ENCODE data around the gene SIX3.

Gene SIX3

DNA sequence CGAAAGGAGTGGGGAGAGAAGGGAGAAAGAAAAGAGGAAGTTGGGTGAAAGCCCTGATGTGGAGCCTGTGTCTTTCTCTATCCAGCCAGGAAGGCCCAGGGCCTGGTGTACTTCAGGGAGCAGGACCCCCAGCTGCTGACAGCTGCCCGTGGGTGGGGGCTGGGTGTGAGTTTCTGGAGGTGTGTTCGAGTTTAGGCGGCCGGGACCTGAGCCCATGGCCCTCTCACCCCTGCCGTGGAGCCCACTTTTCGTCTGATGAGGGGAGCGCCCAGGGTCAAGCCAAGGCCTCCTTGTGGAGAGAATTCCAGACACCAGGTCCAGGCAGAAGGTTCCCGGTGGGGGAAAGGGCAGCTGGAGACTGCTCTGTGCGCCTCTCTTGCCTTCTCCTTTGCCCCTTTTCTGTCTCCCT is 2.2 kb downstream of the SIX3 start:
- no peak for DNase-seq (ENCODE audit: low read depth)

DNA sequence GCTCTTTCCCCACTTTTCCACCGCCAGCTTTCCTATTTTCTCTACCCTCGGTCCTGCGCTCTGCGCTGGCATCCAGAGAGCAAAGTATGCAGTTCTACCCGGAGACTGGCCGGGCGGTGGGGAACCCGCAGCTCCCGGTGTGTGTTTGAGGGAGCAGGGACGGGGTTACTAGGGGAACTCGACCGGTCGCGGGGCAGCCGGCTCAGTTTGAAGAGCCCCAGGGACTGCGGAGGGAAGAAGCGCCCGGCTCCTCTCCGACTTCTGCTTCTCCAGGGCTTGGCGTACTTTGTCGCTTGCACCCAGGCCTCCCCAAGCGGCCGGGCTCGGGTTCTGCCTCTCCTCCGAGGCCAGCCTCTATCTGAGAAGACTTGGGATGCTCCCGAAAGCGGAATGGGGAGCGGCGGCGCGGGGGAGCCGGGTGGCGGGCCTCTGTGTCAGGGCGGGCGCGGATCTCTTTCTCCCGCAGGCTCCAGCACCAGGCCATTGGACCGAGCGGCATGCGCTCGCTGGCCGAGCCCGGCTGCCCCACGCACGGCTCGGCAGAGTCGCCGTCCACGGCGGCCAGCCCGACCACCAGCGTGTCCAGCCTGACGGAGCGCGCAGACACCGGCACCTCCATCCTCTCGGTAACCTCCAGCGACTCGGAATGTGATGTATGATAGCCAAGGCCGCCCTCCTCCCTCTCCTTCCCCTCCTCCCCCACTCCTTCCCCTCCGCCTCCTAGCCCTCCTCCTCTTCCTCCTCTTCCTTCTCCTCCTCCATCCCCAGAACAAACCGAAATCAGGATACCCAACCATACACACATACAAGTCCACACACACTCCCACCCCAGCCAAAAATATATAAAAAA is 2.8 kb downstream of the SIX3 start:
- DNase-seq (ENCODE audit: low read depth): no peak

DNA sequence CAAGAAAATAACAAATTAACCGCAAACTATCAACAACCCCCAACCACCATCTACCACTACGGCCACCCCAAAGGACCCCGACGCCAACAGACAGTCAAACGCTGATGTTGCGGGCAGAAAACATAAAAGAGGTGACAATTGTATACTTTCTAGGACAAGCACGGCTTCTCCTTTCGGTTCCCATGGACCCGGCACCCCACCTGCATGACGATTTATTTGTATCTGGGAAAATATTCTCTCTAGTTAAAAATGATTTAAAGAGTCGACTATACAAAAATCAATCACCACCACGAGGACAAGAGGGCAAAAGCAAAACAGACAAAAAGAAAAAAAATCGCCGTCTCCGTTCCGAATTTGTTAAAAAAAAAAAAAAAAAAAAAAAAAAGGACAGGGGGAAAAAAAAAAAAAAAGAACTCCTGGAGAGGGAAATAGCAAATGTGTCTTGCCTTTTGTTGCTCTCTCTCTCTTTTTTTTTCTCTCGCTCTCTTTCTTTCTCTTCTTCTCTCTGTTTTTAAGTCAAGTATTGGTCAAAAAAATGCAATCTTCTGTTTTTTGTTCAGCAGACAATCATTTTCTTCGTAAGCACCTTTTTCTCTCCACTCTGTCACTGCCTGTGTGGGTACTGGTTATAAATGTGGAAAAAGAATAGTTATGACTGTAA is 3.6 kb downstream of the SIX3 start:
- DNase-seq (ENCODE audit: low read depth): no peak

DNA sequence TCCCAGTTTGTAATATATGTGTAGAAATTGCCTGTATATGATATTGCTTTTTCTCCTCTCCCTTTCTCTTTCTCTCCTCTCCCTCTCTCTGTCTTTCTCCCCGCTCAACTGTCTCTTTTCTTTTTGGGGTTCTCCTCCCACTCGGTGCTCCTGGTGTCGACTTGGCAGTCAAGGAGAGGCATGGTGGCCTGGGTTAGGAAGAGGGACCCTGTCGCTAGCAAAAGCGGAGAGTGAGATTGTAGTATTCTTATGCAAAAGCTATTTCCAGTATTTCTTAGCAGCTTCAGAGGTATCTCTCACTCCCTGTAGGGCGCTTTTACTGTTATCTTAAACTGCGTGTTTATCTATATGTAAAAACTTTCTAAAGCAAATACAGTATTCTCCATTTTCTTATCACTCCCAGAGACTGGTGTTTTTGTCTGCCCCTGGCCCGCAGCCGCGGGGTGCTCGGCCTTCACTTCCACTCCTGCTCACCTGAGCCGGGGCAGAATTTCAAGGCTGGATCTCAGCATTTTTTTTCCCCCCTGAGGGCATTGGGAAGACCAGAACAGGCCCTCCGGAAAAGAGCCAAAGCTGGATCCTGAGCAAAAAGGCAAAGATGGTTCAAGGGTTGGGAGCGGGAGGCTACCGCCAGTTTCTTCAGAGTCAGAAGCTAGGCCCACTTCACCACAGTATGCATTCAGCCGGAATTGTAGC is 4.3 kb downstream of the SIX3 start:
- DNase-seq (ENCODE audit: low read depth): no peak

DNA sequence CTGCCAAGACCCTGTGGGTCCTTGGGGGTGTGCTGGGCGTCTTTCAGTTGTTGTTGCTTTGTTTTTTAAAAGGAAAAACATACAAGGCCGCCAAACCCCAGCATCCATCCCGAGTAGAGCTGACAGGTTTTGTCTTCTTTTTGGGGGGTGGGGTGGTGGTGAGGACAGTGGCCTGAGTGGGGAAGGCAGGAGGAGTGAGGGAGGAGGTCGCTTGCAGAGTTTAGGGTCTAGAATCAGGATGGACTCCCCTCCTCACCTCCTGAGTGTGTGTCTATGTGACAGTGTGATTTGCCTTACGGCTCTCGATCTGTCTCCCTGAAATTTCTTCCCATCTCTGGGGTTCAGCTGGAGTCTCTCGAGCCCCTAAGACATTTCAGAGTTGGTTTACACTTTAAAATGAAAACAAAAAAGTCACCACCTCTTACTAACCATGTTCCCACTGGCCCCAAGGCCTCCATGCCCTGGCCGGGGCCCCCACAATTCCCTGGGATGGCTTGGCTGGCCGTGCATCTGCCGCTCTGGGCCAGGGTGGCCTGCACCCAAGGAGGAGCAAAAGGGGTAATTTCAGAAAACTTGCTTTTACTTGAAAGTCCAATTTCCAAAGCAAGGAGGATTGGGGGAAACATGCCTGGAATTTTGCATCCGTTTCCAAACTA is 5.0 kb downstream of the SIX3 start:
- no peak for DNase-seq (ENCODE audit: low read depth)

DNA sequence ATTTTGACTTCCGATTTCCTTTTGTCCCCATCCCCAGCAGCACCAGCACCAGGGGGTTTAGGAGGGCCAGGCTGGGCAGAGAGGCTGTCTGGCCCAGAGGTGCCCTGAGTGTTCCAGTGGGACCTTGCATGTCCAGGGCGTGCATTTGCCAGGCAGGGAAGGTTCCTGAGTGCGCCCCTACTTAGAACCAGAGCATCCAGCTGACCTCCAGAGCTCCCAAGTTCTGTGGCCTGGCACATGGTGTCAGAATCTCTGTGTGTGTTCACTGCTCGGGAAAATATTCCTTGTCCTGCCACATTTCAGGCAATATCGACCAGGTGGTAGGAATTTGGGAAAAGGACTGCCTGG is 5.5 kb downstream of the SIX3 start:
- no peak for DNase-seq (ENCODE audit: low read depth)

DNA sequence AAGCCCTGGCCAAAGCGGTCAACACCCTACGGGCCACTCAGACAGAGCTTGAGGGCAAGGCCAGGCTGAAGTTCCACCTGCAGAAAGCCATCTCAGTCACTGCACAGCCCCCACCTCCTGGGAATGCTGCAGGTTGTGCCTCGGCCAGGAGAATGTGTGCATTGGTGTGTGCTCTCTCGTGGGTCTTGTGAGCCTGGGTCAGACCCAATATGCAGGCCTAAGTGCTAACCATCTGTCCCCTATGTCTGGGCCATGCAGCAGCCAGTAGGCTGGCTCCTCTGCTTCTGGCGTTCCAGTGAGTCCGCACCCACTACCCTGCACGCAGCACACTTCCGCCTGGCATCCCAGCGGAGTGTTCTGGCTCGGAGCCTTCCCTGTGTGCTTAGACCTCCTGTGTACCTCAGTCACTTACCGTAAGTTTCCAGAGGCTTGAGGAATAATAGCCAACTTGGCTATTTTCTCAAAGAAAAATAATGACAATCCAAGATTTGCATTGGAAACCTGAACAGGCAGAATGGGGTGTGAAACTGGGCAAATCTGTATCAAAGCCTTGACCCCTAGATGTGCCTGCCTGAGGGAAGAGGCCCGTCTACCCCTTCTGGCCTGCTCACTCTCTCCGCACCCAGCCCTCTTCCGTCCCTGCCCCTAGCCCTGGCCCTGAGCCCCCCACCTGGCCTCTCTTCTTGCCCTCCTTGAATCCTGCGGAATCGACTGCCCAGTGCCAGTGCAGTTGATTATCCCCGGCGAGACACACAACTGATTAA is 7.2 kb downstream of the SIX3 start:
- DNase-seq (ENCODE audit: low read depth): no peak

DNA sequence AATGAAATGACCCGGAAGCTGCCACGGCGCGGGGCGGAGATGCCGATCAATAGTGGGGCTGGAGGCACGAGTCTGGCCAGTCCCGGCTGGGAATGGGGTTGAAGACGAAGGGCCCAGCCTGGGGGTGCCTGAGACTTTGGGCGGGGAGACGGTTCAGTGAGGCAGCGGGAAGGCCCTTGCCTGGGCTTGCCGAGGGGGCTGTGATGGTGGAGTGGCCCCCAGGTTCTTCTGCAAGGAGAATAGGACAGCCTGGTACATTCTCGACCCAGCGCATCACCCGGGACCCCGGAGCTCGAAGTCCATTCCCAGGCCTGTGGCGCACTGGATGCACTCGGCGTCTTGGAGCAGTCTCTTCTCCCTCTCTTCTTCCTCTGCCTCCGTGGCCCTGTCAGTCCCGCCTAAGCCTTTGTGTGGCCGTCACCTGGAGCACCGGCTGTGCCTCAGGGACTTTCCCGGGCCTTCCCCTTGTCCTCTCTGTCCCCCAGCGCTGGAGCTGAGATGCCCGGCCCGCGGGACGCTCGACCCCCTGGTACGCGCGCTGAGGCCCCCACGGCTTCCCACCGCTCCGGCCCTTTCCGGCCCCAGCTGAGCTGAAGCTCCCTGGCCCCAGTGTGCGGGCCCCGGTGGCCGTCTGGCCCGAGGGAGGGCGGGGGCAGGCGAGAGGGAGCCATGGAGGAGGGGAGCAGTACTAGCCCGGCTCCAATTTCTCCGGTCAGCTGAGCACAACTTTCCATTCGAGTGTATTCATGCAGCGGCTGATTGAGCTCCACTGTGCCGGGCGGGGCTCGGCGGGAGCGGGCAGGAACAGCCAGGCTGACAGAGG is 8.0 kb downstream of the SIX3 start:
- DNase-seq (ENCODE audit: low read depth): no peak

DNA sequence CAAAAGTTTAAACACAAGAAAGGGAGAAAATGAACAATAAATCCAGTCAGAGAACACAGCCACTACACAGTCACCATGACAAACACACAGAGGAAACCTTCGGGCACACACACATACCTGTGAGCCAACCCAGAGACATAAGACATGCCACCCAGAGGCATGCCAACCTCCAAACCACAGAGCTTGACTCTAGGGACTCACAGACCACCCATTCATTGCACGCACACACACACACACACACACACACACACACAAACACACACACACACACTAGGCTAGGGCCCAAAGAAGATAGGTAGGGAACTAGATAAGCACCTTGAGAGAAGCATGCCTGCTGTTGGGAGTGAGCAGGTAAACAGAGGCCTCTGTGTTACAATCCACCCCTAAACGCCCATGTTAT is 9.1 kb downstream of the SIX3 start:
- DNase-seq (ENCODE audit: low read depth): no peak

DNA sequence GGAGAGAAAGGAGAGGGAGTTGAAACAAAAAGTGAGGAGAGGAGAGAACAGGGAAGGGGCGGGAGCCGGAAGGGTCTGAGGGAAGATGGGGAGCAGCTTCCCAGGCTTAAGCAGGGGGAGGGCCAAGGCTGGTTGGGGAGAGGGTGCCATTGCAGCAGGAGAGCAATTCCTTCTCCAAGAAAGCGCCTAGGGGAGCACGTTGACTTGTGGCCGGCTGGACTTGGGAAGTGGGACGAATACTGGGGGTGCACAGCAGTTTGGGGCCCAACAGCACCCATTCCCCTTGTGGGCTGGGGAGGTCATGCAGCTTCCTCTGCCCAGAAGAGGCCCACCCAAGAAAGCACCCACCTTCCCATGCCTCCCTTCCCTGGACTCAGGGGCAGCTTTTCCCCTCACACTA is 9.6 kb downstream of the SIX3 start:
- no peak for DNase-seq (ENCODE audit: low read depth)

DNA sequence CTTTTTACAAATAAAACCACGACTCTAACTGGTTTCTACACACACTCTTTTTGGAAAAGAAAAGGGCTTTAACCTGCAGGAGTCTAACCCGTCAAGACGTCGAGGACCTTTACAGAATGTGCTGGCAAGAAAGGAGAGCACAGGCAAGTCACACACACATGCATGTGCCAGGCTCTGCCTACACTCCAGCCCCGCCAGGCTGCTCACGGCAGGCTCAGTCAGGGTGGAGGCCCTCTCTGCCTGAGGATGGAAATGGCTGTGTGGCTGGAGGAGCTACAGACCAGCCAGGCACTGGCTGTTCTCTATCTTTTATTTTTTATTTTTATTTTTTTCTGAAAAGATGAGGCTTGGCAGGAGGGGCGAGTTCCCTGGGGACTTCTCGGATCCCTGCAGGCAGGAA is 10.2 kb downstream of the SIX3 start:
- DNase-seq (ENCODE audit: low read depth): no peak

DNA sequence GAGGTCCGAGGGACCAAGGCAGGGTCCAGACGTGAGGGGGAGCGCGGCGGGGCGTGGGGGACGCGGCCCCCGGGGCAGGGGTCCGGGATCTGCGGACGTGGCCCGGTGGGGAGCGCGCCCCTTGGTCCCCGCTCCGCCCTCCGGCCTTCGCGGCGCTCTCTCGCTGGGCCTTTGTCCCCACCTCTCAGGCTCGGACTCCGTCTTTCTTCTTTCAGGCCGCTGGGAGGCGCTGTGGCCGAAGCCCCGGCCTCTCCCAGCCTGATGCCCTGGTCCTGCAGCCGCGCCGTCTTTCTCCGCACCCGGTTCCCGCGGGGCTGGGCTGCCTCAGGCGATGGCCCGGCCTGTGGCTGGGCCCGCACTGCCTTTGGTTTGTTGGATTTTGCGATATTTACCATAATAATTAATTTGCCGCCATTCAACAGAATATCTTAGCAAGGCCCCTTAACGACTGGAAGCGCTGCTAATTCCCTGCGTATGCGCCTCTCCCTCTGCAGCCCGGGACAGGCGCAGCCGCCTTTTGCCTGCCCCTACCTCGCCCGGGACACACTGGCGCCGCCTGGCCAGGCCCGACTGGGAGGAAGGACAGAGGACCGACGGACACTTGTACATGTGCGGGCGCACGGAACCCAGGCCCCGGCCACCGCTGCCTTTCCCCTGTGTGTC is 10.8 kb downstream of the SIX3 start:
- DNase-seq (ENCODE audit: low read depth): no peak

DNA sequence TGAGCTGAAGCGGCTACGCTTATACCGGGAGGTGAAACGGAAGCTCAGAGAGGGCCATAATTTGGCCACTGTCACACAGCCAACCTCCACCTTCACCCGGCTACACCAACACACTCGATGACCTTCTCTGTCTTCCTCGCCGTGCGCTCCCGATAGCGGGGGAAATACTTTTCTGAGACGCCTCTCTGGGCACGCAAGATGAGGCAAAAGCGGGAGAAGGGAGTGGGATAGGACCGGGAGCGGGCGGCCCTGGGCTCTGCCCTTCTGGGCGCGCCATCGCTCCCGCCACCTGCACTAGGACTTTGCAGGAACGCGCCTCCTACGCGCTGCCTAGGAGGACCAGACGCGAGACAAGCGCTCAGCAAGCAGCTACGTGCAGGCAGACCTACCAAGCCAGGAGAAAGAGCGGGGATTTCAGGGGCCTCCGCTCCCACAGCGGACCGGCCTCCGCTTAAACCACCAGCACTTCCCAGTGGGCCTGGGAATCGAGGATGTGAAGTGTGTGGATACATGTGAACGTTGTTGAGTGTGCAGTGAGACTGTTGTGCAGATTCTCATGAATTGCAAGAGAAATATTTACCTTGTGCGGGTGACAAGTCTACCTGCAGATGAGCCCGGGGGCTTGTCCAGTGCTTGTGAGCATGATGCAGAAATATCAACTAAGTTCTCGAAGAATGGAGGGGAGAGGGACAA is 11.4 kb downstream of the SIX3 start:
- DNase-seq (ENCODE audit: low read depth): no peak

DNA sequence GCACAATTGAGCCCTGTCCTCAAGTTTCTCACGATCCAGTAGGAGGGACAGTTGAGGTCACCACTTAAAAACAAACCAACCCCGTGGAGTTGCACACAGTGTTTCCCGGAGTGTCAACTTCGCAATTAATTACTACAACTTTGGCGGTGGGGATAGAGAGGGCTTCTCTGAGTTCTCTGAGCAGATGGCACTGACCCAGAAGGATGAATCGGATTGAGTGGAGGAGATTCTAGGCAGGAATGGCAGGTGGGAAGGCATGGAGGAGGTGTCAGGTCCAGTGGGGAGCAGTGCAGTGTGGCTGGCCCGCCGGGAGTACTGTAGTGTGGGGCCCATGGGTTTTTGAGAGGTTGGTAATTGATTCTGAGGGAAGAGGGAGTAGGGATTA is 12.0 kb downstream of the SIX3 start:
- DNase-seq (ENCODE audit: low read depth): no peak

DNA sequence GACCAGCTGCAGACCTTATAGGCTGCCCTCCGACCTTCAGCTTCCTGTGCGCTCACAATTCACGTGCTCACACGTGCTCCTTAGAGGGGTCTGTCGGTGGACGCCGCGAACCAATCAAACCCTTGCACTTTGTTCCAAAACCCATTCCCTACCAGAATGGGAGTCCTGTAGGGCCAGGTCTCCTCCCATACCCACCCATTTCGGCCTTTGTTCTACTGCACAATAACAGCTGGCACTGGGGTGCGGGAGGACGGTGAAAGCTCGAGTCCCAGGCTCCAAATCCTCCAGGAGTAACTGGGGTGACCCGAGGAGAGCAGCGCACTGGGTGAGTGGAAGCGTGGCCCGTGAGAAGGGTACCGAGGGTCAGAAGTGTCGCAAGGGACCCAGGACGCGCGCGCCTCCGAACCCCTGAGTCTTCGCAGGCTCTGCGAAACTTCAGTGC is 13.0 kb downstream of the SIX3 start:
- DNase-seq (ENCODE audit: low read depth): no peak

DNA sequence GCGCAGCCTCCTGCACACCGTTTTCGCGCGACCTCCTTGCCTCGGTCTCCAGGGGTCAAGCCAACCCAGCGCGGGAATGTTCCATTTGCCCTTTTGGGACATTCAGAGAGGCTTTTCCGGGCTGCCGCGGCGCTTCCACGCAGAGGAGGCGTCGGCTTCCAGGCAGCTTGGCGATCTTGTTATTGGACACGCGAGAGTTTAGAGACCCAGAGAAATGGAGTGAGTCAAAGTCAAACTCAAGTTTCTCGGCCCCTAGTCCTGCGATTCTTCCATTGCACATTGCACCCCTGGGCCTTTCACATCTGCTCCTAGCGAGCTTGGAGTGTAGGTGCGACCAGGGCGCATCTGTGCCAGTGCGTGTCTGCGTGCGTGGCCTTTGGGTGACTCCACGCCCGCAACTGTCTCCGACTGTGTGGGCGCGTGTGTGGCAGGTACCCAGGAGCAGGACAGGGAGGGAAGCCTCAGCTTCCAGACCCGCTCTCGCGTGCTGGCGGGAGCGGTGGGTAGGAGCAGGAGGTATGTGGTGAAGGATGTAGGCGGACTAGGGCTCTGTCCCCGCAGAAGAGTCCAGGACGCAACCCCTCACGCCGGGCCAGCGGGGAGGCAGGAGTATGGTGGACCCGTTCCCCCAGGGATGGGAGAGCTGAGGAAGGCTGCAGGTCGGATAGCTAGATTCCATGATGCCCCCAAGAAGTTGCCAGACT is 13.5 kb downstream of the SIX3 start:
- DNase-seq (ENCODE audit: low read depth): no peak

DNA sequence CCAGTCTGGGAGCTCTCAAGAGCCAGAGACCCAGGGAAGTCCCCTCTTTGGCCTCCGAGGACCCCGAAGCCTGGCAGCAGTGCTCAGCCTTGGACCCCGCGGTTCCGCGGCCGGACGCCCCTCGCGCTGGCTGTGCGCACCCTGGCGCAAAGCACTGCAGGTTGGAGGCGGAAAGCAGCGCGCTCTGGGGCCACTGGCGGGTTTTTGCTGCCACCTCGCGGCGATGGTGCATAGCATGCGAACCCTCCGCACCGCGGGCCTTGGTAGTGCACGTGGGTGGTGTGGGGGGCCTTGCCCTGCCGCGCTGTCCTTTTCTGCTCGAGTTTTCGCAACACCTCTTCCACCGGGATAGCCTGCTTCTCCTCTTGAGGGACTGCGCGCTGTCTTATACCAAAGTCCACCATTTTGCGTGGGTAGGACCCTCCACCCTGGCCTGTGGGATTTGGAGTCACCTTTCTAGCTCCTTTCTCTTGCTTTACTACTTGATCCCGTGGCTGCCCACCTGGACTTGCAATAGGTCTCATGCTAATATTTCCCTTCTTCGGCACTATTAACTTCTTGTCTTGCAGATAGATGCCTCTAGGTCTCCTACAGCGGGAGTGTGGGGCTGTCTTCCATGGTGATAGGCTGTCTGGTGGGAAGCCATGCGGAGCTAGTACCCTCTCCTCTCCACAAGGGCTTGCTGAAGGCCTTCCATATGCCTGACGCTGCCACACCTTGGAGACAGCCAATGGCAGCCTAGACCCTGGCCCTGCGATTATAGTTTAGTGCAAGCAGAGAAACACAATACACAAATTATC is 14.3 kb downstream of the SIX3 start:
- no peak for DNase-seq (ENCODE audit: low read depth)

DNA sequence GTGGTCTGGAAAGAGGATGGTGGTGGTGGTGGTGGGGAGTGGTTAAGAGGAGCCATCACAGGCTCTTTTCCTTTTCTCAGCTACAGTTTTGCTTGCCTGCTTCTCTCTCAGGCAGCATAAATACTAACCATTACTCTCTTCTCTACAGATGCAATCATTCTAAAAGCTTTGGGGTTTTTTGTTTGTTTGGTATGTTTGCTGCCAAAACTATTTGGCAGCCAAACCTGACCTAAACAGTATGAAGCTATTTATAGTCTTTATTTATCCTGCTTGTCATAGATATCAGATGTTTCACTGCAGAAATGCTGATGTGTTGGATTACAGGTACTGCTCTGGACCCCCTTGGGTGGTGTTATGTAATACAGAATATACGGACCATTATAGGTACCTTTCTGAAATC is 15.3 kb downstream of the SIX3 start:
- DNase-seq (ENCODE audit: low read depth): no peak

Measured in GM04503 (cell line).